Esophagus squamous epithelium (tissue), 4 donors: ENCODE measurements around the gene KRT78.

Source experiments
- POLR2A ChIP-seq, 4 donors: fragments of 450-650 bp; IDR thresholded peaks; one replicate each; pipeline ENCODE4 v1.6.1; 2017; ENCODE audit warnings: antibody characterized with exemption in 4 of 4, mild to moderate bottlenecking in 4 of 4, moderate library complexity in 3 of 4
- TF ChIP-seq, protein P1 (sequence below), 6 experiments: fragments of 450-650 bp in 4 of 6; fragments of 200-600 bp in 2 of 6; sonication (generic) in 2 of 6; IDR thresholded peaks; one replicate each; pipeline ENCODE4 v1.5.1; 2016 to 2019; ENCODE audit warnings: antibody characterized with exemption in 6 of 6, mild to moderate bottlenecking in 4 of 6, moderate library complexity in 4 of 6

DNA sequence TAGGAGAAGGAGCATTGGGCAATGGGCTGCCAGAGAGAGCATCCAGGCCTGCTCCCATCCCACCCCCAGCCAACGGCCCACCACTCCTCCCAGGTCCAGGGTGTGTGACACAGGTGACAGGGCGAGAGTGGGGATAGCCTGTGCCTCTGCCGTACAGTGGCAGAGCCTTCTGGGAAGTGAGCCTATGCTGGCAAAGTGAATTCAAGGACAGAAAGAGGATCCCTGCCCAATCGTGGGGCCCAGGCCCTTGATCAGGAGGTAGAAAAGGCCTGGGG lies 14.1 kb downstream of the KRT78 start:
- TF ChIP-seq, protein P1, sequence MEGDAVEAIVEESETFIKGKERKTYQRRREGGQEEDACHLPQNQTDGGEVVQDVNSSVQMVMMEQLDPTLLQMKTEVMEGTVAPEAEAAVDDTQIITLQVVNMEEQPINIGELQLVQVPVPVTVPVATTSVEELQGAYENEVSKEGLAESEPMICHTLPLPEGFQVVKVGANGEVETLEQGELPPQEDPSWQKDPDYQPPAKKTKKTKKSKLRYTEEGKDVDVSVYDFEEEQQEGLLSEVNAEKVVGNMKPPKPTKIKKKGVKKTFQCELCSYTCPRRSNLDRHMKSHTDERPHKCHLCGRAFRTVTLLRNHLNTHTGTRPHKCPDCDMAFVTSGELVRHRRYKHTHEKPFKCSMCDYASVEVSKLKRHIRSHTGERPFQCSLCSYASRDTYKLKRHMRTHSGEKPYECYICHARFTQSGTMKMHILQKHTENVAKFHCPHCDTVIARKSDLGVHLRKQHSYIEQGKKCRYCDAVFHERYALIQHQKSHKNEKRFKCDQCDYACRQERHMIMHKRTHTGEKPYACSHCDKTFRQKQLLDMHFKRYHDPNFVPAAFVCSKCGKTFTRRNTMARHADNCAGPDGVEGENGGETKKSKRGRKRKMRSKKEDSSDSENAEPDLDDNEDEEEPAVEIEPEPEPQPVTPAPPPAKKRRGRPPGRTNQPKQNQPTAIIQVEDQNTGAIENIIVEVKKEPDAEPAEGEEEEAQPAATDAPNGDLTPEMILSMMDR (IDR thresholded peaks at IDR 0.05): no peak
- no peak for TF ChIP-seq POLR2A (IDR thresholded peaks at IDR 0.05)
